ENCODE data around the gene GPD1. TPM values are rescaled to one million over a fixed set of nuclear protein-coding genes. Genes with fewer than 3 reads are reported as not detected.
A peak's percentile ranks its signal among the peaks of the same experiment; 100 is the strongest.

Gene GPD1
- total and polyA plus RNA-seq, 10 of the 15 experiments (the other 5 are each of a cell fraction or from before 2014, with no cell fraction given), result 0.04 to 0.61 (median 0.26) TPM; not detected in 1

- no peak for TF ChIP-seq SUPT20H (IDR thresholded peaks at IDR 0.05; ENCODE audit: borderline replicate concordance, control insufficient read depth, low read depth, low read length)
- TF ChIP-seq PBX3 (IDR thresholded peaks at IDR 0.05; ENCODE audit: insufficient replicate concordance, low read depth, low read length), result no peak
- TF ChIP-seq EGR1 (IDR thresholded peaks at IDR 0.05; ENCODE audit: borderline replicate concordance in 1 of 2, low read depth in 2 of 2, low read length in 2 of 2), result peak in 1 of 2 experiments; percentile 87; a peak in 2 of 3 replicates
- 0 out of 2 replicates have a peak, but pooled peaks have one; percentile 44 for TF ChIP-seq DPF2 (IDR thresholded peaks at IDR 0.05)
- TF ChIP-seq SMARCA5 (IDR thresholded peaks at IDR 0.05), result peak; percentile 96
- TF ChIP-seq MAX (IDR thresholded peaks at IDR 0.05; ENCODE audit: low read depth, low read length), result no peak
- no peak for TF ChIP-seq ZNF622 (IDR thresholded peaks at IDR 0.05)
- TF ChIP-seq MEF2B (IDR thresholded peaks at IDR 0.05; ENCODE audit: partially characterized antibody, poor library complexity, severe bottlenecking), result peak; percentile 34
- TF ChIP-seq EED (IDR thresholded peaks at IDR 0.05; ENCODE audit: low read depth), result no peak
- TF ChIP-seq RAD51 (IDR thresholded peaks at IDR 0.05), result 0 out of 2 replicates have a peak, but pooled peaks have one; percentile 6
- TF ChIP-seq SPI1 (IDR thresholded peaks at IDR 0.05; ENCODE audit: borderline replicate concordance, insufficient read depth, low read depth, low read length), result no peak
- no peak for TF ChIP-seq E4F1 (IDR thresholded peaks at IDR 0.05; ENCODE audit: borderline replicate concordance, partially characterized antibody)
- TF ChIP-seq BCL11A (IDR thresholded peaks at IDR 0.05; ENCODE audit: low read depth, low read length), result no peak
- TF ChIP-seq ATF2 (IDR thresholded peaks at IDR 0.05; ENCODE audit: low read length), result no peak
- no peak for TF ChIP-seq ZBTB33 (IDR thresholded peaks at IDR 0.05)
- TF ChIP-seq NRF1 (conservative IDR thresholded peaks at IDR 0.05; ENCODE audit: low read depth, low read length), result no peak
- TF ChIP-seq ETV6 (conservative IDR thresholded peaks at IDR 0.05 in 1 of 2, IDR thresholded peaks at IDR 0.05 in 1 of 2; ENCODE audit: borderline replicate concordance in 1 of 2, low read depth in 1 of 2), result no peak
- peak; percentile 45 for TF ChIP-seq SIX5 (IDR thresholded peaks at IDR 0.05; ENCODE audit: low read depth, low read length, severe bottlenecking)
- TF ChIP-seq EZH2 (IDR thresholded peaks at IDR 0.05; ENCODE audit: borderline replicate concordance, control insufficient read depth, low read depth, low read length), result no peak
- peak; percentile 66; the same call in 1 of the 2 replicates for TF ChIP-seq LARP7 (IDR thresholded peaks at IDR 0.05)
- peak; percentile 51; the same call in 1 of the 2 replicates for TF ChIP-seq MEF2A (IDR thresholded peaks at IDR 0.05; ENCODE audit: insufficient read depth, low read depth, low read length)
Observed at GRCh38 chr12:50084775-50085614, 18.8 kb upstream of the GPD1 start, which contains the start of gene SMARCD1 (continued).

Data from GM12878 (cell line).